NCI-H1694 treated with DMSO at 0.1 percent for 48 hours (cell line): ENCODE results near the gene TNIP1.

Experiments
- DNase-seq: peaks from one replicate; lab custom pipeline; 2025; lab: John Stamatoyannopoulos, UW

Gene TNIP1

GRCh38 chr5:151106043-151106442 is 25.2 kb upstream of the TNIP1 start:
- no peak for DNase-seq

- no peak for DNase-seq
Observed at GRCh38 chr5:151105561-151105960, 24.7 kb upstream of the TNIP1 start.

- no peak for DNase-seq
Observed at GRCh38 chr5:151104795-151105194, 24.0 kb upstream of the TNIP1 start.

- DNase-seq: no peak
Observed at GRCh38 chr5:151101746-151102145, 20.9 kb upstream of the TNIP1 start.

- DNase-seq: no peak
Observed at GRCh38 chr5:151101151-151101550, 20.3 kb upstream of the TNIP1 start.

- no peak for DNase-seq
Observed at GRCh38 chr5:151100681-151101080, 19.8 kb upstream of the TNIP1 start.

- no peak for DNase-seq
Observed at GRCh38 chr5:151098768-151099121, 17.9 kb upstream of the TNIP1 start.

- DNase-seq: no peak
Observed at GRCh38 chr5:151097820-151098767, 17.3 kb upstream of the TNIP1 start.

GRCh38 chr5:151097061-151097460 is 16.2 kb upstream of the TNIP1 start:
- DNase-seq: no peak

GRCh38 chr5:151096001-151096373 is 15.2 kb upstream of the TNIP1 start:
- no peak for DNase-seq

- no peak for DNase-seq
Observed at GRCh38 chr5:151095341-151096000, 14.6 kb upstream of the TNIP1 start.

- no peak for DNase-seq
Observed at GRCh38 chr5:151094852-151095245, 14.0 kb upstream of the TNIP1 start.

- no peak for DNase-seq
Observed at GRCh38 chr5:151094030-151094851, 13.4 kb upstream of the TNIP1 start.

- DNase-seq: no peak
Observed at GRCh38 chr5:151093476-151093889, 12.6 kb upstream of the TNIP1 start.

- DNase-seq: no peak
Observed at GRCh38 chr5:151092762-151093161, 11.9 kb upstream of the TNIP1 start.

GRCh38 chr5:151089726-151090125 is 8.9 kb upstream of the TNIP1 start:
- no peak for DNase-seq

- DNase-seq: no peak
Observed at GRCh38 chr5:151088986-151089385, 8.2 kb upstream of the TNIP1 start.

- no peak for DNase-seq
Observed at GRCh38 chr5:151087486-151087885, 6.7 kb upstream of the TNIP1 start.

GRCh38 chr5:151086905-151087360 is 6.1 kb upstream of the TNIP1 start:
- DNase-seq: no peak

GRCh38 chr5:151086192-151086869 is 5.5 kb upstream of the TNIP1 start:
- DNase-seq: no peak

- DNase-seq: no peak
Observed at GRCh38 chr5:151085517-151086041, 4.7 kb upstream of the TNIP1 start.

GRCh38 chr5:151084363-151084762 is 3.5 kb upstream of the TNIP1 start:
- DNase-seq: no peak
